Neural progenitor cell (in vitro differentiated cells): ENCODE results near the gene COL4A2.

Experiments
- CTCF ChIP-seq: fragments of 200-600 bp; sonication (generic); IDR thresholded peaks from 2 replicates; pipeline ENCODE4 v1.5.1; 2017; ENCODE audit warnings: antibody characterized with exemption, mild to moderate bottlenecking
- EZH2 ChIP-seq: fragments of 200-600 bp; sonication (generic); IDR thresholded peaks from 2 replicates; pipeline ENCODE4 v1.6.1; 2017; ENCODE audit warnings: antibody characterized with exemption, mild to moderate bottlenecking, moderate library complexity

DNA sequence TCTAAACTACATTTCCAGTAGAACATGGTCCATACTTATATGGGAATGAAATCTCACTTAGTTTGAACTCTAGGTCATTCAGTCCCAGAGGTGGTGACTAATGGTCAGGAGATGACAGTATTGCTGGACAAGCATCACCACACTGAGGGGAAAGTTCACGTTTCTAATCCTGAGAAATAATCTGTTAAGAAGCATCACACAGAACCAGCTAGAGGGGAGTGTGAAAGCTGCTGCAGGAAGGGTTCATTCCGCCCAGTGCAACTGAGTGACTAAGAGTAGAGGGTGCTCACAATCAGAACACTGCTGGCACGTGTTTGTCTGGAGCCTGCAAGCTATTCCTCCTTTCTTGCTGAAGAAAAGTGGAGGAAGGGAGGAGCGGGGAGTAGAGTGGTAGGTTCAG lies 2.8 kb upstream of the COL4A2 start:
- TF ChIP-seq CTCF (no peak), EZH2 (no peak)
